Left lung (tissue), 10 donors: ENCODE data around the gene EGFR. TPM values are rescaled to one million over a fixed set of nuclear protein-coding genes. Genes with fewer than 3 reads are reported as not detected.

Experiments used
- ATAC-seq: fragments of 200-7000 bp; cut with Tn5 transposase; one replicate; pipeline ENCODE4 v1.9.1; 2020; ENCODE audit warnings: moderate library complexity
- DNase-seq, 4 donors: peaks; one replicate each; pipeline ENCODE4 v3.0.0-alpha.2; 2013 to 2020
- H3K27ac ChIP-seq, 2 donors: fragments of 200-600 bp; sonication (generic) in 1 of 2; one replicate each; pipeline versions ENCODE4 v1.5.0 to v1.8.0; 2020 to 2021
- H3K27me3 ChIP-seq, 2 donors: fragments of 200-600 bp; sonication (generic) in 1 of 2; one replicate each; pipeline versions ENCODE4 v1.5.0 to v1.8.0; 2020 to 2021
- H3K36me3 ChIP-seq, 2 donors: fragments of 200-600 bp; sonication (generic) in 1 of 2; one replicate each; pipeline versions ENCODE4 v1.5.0 to v1.8.0; 2020 to 2021
- H3K4me1 ChIP-seq, 2 donors: fragments of 200-600 bp; one replicate each; pipeline ENCODE4 v1.8.0; 2021
- H3K4me3 ChIP-seq, 2 donors: fragments of 200-600 bp; sonication (generic) in 1 of 2; one replicate each; pipeline versions ENCODE4 v1.5.0 to v1.8.0; 2020 to 2021; ENCODE audit warnings: mild to moderate bottlenecking in 1 of 2
- H3K9me3 ChIP-seq, 2 donors: fragments of 200-600 bp; sonication (generic) in 1 of 2; one replicate each; pipeline versions ENCODE4 v1.5.0 to v1.8.0; 2020 to 2021
- intact Hi-C, 2 donors: fragments of 100-400 bp; cut with DNase I; formaldehyde crosslinking; loops; one replicate each; pipeline versions ENCODE4 v1.11.2 to v1.14.2; 2022
- polyA plus RNA-seq, 6 donors: library from polyadenylated mRNA; unstranded; fragments of 120-200 nt; gene quantifications; one replicate each; pipeline ENCODE4 v1.2.1, GENCODE V29; 2013; ENCODE audit not compliant: insufficient read length in 6 of 6
- total RNA-seq, 2 donors: library from RNA; stranded (reverse); fragmentation: NEBNext Ultra II Directional; extraction: Animal tissue kit (Norgen Biotek cat#: 25700); gene quantifications; one replicate each; pipeline ENCODE4 v1.2.1, GENCODE V29; 2021
- TF ChIP-seq, protein P1 (sequence below), 2 donors: fragments of 200-600 bp; sonication (generic) in 1 of 2; IDR thresholded peaks; one replicate each; pipeline versions ENCODE4 v1.5.0 to v1.8.0; 2021; ENCODE audit warnings: antibody characterized with exemption in 2 of 2
- donor health status: DM: no; HTN: yes; CAD: no.
- donor health status: DM: no; HTN: no; CAD: no.

EGFR gene
- total and polyA plus RNA-seq, 8 donors: 48.7 to 79.3 (median 54.1) TPM

DNA sequence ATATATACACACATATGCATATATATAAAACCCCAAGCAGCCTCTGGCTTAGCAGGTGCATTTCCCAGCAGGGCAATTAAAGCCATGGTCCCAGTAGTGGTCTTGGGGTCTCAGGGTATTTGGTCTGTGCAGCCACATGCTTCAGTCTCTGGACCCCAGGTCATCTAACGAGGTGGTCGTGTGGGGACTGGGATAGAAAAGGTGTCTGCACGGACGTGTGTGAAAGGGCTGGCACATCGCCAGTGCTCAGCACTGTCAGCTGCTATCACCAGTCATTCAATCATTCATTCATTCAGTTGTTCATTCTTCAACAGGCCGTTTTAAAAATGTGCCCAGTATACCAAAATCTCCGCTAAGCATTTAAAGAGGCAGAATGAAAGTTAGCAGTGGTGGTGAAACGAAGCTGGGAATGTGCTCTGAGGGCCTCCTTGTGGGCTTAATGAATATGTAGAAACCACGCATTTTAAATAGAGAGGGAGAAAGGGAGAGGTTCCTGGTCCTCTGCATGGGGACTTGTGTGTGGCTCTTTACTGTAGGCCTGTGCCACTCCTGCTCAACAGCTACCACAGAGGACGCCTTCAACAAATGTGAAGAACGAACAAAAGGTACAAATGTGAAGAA, 170.4 kb downstream of the EGFR start:
- DNase-seq: no peak
- peak overlapping the region in 1 of 2 donors; percentile 53 for H3K27ac ChIP-seq
- H3K4me1 ChIP-seq: peaks cover 4 to 21% of the 10 kb centered on the region in 2 donors
- intact Hi-C loops: no loop called here
- no peak overlapping the region for H3K4me3 ChIP-seq
- TF ChIP-seq, protein P1, sequence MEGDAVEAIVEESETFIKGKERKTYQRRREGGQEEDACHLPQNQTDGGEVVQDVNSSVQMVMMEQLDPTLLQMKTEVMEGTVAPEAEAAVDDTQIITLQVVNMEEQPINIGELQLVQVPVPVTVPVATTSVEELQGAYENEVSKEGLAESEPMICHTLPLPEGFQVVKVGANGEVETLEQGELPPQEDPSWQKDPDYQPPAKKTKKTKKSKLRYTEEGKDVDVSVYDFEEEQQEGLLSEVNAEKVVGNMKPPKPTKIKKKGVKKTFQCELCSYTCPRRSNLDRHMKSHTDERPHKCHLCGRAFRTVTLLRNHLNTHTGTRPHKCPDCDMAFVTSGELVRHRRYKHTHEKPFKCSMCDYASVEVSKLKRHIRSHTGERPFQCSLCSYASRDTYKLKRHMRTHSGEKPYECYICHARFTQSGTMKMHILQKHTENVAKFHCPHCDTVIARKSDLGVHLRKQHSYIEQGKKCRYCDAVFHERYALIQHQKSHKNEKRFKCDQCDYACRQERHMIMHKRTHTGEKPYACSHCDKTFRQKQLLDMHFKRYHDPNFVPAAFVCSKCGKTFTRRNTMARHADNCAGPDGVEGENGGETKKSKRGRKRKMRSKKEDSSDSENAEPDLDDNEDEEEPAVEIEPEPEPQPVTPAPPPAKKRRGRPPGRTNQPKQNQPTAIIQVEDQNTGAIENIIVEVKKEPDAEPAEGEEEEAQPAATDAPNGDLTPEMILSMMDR (IDR thresholded peaks at IDR 0.05): no peak
- H3K9me3 ChIP-seq: no peaks in the 10 kb centered on the region
- peaks cover 0 to 27% of the 10 kb centered on the region in 2 donors for H3K36me3 ChIP-seq
- no peaks in the 10 kb centered on the region for H3K27me3 ChIP-seq
- no peak for ATAC-seq

DNA sequence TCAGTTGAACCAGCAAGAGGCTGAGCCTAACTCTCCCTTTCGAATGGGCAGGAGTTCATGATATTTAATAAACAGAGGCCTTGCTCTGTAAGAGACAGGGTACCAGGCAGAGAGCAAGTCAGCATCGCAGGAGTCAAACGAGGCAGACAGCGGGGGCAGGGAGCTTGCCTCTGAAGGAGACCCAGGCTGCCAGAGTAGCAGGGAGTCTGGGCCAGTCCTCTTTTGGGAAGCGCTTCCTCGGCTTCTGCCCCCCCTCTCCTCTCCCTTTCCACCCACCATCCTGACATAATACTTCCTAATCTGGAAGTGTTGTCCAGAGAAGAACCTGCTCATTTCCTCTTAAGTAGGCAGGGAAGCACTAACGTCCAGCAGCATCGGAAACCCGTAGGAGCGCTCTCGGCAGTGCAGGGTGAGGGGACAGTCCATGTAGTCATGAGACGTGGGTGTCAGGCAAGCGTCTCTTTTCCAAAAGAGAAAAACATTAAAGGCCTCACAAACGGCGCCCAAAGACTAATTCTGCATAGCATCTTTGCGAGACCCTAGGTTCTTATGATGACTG, 171.1 kb downstream of the EGFR start:
- Histone ChIP-seq H3K9me3 (no peaks in the 10 kb centered on the region), H3K36me3 (peaks cover 0 to 21% of the 10 kb centered on the region in 2 donors), H3K27ac (peak overlapping the region in 1 of 2 donors; percentile 53), H3K4me3 (no peak overlapping the region), H3K4me1 (peaks cover 4 to 21% of the 10 kb centered on the region in 2 donors), H3K27me3 (no peaks in the 10 kb centered on the region)
- DNase-seq: no peak
- intact Hi-C loops: no loop called here
- no peak for ATAC-seq
- TF ChIP-seq, protein P1 (IDR thresholded peaks at IDR 0.05): no peak

- no peak overlapping the region for H3K4me3 ChIP-seq
- no peaks in the 10 kb centered on the region for H3K27me3 ChIP-seq
- TF ChIP-seq, protein P1 (IDR thresholded peaks at IDR 0.05): no peak
- H3K36me3 ChIP-seq: peaks cover 0 to 17% of the 10 kb centered on the region in 2 donors
- no peak overlapping the region for H3K27ac ChIP-seq
- H3K9me3 ChIP-seq: no peaks in the 10 kb centered on the region
- peaks cover 4 to 21% of the 10 kb centered on the region in 2 donors for H3K4me1 ChIP-seq
- ATAC-seq (no peak), DNase-seq (no peak)
- intact Hi-C loops: no loop called here
Observed at GRCh38 chr7:55190511-55191160, 171.8 kb downstream of the EGFR start.

- H3K4me1 ChIP-seq: peaks cover 4 to 21% of the 10 kb centered on the region in 2 donors
- intact Hi-C loops: no loop called here
- peak overlapping the region in 1 of 2 donors; percentile 48 for H3K27ac ChIP-seq
- peaks cover 0 to 17% of the 10 kb centered on the region in 2 donors for H3K36me3 ChIP-seq
- no peak for ATAC-seq
- H3K9me3 ChIP-seq: no peaks in the 10 kb centered on the region
- no peak for DNase-seq
- no peak overlapping the region for H3K4me3 ChIP-seq
- TF ChIP-seq, protein P1 (IDR thresholded peaks at IDR 0.05): no peak
- no peaks in the 10 kb centered on the region for H3K27me3 ChIP-seq
Observed at GRCh38 chr7:55191161-55191925, 172.5 kb downstream of the EGFR start.
